GM18868 (cell line): ENCODE data around the gene JAKMIP1.
"Not testable (repeated sequence)": the region's sequence is repeated elsewhere in the genome, so short reads cannot be mapped to it uniquely, and the experiment has no call there.

Source experiments
- ATAC-seq: cut with Tn5 transposase; IDR thresholded peaks from one replicate; pipeline ENCODE4 v1.9.1; 2021; ENCODE audit warnings: mild to moderate bottlenecking, moderate library complexity; ENCODE audit not compliant: unreplicated experiment

Gene JAKMIP1

GRCh38 chr4:6150046-6150735 is 50.2 kb downstream of the JAKMIP1 start:
- ATAC-seq = no peak

GRCh38 chr4:6148506-6149205 is 51.7 kb downstream of the JAKMIP1 start:
- no peak for ATAC-seq

GRCh38 chr4:6147441-6147840 is 52.9 kb downstream of the JAKMIP1 start:
- ATAC-seq = no peak

GRCh38 chr4:6143603-6144181 is 56.7 kb downstream of the JAKMIP1 start:
- no peak for ATAC-seq

- no peak for ATAC-seq
Observed at GRCh38 chr4:6142935-6143602, 57.3 kb downstream of the JAKMIP1 start.

- no peak for ATAC-seq
Observed at GRCh38 chr4:6142511-6142910, 57.8 kb downstream of the JAKMIP1 start.

- no peak for ATAC-seq
Observed at GRCh38 chr4:6141554-6141953, 58.8 kb downstream of the JAKMIP1 start.

- not testable (repeated sequence) for ATAC-seq
Observed at GRCh38 chr4:6141021-6141420, 59.3 kb downstream of the JAKMIP1 start.

GRCh38 chr4:6137747-6138135 is 62.6 kb downstream of the JAKMIP1 start:
- no peak for ATAC-seq

- ATAC-seq = no peak
Observed at GRCh38 chr4:6137027-6137746, 63.2 kb downstream of the JAKMIP1 start.

- ATAC-seq = peak; percentile 87
Observed at GRCh38 chr4:6134612-6135220, 65.6 kb downstream of the JAKMIP1 start.

- ATAC-seq = no peak
Observed at GRCh38 chr4:6132716-6133115, 67.6 kb downstream of the JAKMIP1 start.

GRCh38 chr4:6128221-6128850 is 72.0 kb downstream of the JAKMIP1 start:
- ATAC-seq = no peak

GRCh38 chr4:6126971-6127745 is 73.2 kb downstream of the JAKMIP1 start:
- no peak for ATAC-seq

GRCh38 chr4:6125103-6125651 is 75.2 kb downstream of the JAKMIP1 start:
- no peak for ATAC-seq

- no peak for ATAC-seq
Observed at GRCh38 chr4:6124386-6125102, 75.8 kb downstream of the JAKMIP1 start.

- no peak for ATAC-seq
Observed at GRCh38 chr4:6123976-6124375, 76.4 kb downstream of the JAKMIP1 start.

GRCh38 chr4:6123541-6123940 is 76.8 kb downstream of the JAKMIP1 start:
- no peak for ATAC-seq
